GM21423 (cell line): ENCODE results near the gene PTPRD.
"Not testable (repeated sequence)": the region's sequence is repeated elsewhere in the genome, so short reads cannot be mapped to it uniquely, and the experiment has no call there.

Source experiments
- ATAC-seq: cut with Tn5 transposase; IDR thresholded peaks from one replicate; pipeline ENCODE4 v1.9.1; 2021; ENCODE audit warnings: mild to moderate bottlenecking, moderate library complexity; ENCODE audit not compliant: unreplicated experiment

PTPRD gene

DNA sequence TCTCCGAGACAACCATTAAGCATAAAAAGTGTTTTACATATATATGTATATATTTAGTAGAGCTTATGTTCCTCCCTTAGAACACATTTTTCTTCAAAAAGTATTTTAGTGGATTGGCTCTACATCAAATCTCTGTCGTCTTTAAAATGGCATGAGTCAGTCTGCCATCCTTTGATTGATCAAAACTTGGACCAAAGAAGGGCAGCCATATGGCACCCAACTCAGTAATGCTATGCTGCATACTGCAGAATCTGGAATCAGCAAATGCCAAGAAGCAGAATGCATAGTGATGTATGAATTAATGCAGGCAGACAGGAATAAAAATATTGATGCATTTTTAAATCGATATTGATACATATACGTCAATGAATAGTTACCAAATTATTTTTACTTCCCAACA lies 1074.4 kb downstream of the PTPRD start:
- no peak for ATAC-seq

DNA sequence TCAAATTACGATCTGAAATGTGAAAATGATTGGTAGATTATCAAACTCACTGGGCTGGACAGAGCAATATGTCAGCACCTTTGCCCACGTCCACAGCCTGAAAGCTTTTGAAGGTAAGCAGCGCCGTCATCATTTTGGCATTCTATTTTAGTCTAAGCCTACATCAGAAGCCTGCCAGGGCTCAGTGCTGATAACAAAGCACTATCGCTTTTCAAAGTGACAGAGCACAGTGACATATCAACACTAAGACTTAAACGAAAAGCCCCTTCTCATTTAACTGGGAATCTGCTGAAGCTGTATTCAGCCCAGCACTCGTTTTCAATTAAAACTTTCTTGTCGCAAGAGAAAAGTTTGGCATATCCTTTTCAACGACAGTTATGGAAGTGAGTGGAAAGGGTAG lies 1076.3 kb downstream of the PTPRD start:
- ATAC-seq: no peak

GRCh38 chr9:9523476-9524139 lies 1089.2 kb downstream of the PTPRD start:
- ATAC-seq: no peak

GRCh38 chr9:9522406-9522805 lies 1090.4 kb downstream of the PTPRD start:
- no peak for ATAC-seq

DNA sequence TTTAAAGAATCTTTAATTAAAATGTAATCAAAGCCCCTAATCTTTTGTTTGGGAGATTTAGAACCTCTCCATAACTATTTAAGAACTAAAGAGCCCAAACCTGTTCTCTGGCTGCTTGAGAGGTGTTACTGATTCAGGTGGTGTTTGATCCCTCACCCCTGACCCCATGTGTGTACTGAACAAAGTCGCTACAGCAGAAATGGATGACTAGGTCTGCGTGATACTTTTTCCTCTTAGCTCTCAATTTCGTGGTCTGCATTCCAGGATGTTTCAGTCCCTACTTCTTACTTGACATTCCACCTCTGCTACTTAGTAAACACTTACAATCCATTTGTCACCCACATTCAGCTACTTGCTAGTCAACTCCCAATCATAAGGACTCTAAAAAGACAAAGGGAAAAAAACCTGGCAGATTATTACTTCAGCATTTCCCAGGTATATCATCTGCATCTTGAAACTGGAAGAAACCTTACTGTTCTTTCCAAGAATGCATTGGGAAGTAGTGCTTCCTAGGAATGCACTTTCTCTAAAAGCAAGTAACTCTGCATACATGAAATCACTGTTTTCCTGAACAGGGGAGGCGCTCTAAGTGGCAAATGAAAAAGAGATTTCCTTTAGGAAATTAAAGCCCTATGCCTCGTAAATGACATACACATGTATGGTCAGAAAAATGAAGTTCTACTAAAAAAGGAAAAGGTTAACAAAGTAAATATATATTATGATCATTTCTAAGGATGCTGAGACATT lies 1091.6 kb downstream of the PTPRD start:
- no peak for ATAC-seq

- no peak for ATAC-seq
Measured at GRCh38 chr9:9504869-9505268, 1107.9 kb downstream of the PTPRD start.

- ATAC-seq: no peak
Measured at GRCh38 chr9:9499546-9499945, 1113.3 kb downstream of the PTPRD start.

DNA sequence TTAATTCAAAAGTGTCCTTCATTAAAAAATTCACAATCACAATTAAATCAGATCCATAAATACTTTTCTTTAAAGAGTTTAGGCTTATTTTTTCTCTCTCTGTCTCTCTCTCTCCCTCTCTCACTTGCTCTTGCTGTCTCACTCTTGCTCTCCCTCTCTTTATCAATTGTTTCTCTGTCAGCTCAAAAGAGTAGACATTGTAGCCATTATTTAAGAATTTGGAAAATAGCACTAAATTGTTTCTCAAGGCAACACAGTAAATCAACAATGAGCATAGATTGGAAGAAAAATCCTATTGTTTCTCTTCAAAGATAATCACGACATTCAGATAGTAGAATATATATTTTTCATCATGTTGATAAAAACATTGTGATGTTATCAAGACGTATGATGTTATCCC lies 1114.0 kb downstream of the PTPRD start:
- ATAC-seq: no peak

DNA sequence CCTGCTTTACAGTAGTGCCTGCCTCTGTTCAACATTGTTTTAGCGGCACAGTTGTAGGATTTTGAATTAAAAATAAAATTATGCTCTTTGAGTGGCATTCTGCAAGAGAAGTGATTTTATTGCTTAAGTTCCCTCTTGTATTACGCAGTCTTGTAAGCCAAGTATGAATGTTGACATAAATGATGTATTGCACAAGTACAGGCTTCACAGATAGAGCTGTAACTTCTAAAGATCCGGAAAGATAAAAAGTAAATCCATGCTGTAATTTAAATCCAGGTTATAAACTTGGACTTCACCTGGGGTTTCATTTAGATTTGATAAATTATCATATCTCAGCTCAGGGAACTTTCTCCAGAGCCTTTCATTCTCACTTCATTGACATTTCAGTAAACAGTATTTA lies 1114.7 kb downstream of the PTPRD start:
- ATAC-seq: no peak

GRCh38 chr9:9494336-9494735 lies 1118.5 kb downstream of the PTPRD start:
- ATAC-seq: no peak

GRCh38 chr9:9492506-9492905 lies 1120.3 kb downstream of the PTPRD start:
- ATAC-seq: no peak

DNA sequence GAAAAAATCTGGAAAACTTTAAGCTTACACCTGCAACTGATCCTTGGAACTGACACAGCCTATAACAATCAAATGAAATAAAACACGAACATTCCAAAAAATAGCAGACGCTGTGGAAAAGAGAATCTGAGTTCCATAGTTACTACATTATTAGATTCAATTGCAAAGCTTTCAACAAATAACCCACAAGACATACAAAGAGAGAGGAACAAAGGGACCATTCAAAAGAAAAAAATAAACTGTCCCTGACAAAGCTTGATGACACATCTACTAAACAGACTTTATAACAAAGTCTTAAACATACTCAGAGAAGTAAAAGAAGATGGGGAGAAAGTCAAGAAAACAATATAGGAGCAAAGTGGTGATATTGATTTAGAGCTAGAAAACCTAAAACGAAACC lies 1123.6 kb downstream of the PTPRD start:
- ATAC-seq: no peak

DNA sequence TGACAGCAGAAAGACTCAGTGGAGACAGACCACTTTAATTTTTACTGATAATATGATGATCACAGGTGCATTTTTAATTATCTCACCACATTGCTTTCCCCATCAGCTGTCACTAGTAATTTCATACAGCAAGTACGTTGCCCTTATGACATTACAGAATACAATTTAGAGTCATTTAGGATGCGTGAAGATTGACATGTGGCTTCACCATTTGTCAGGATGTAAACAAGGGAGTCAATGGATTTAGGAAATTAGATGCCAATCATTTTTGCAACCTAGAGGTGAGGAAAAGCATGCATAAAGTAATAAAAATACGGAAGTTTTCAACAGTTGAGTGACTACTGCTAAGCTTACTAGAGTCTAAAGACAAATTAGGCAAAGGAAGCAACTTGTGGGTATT lies 1129.6 kb downstream of the PTPRD start:
- no peak for ATAC-seq

DNA sequence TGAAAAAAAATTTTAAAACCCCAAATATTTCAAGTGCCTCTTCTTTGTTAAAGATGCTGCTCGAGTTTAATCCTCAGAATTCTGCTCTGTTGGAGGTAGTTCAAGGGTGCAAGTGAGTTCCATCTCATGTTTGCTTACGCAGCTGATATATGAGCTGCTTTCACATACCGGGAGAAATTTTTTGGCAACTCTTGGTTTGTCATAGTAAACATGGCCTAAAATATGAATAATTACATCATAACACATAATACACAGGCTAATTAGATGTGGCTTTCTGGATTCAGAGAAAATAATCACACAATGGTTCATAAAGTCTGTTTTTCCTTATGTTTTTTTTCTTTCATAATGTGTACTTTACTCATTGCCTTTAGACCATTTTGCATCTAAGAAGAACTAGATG lies 1134.1 kb downstream of the PTPRD start:
- no peak for ATAC-seq

GRCh38 chr9:9469271-9469670 lies 1143.5 kb downstream of the PTPRD start:
- no peak for ATAC-seq

- not testable (repeated sequence) for ATAC-seq
Measured at GRCh38 chr9:9441874-9442273, 1170.9 kb downstream of the PTPRD start.

DNA sequence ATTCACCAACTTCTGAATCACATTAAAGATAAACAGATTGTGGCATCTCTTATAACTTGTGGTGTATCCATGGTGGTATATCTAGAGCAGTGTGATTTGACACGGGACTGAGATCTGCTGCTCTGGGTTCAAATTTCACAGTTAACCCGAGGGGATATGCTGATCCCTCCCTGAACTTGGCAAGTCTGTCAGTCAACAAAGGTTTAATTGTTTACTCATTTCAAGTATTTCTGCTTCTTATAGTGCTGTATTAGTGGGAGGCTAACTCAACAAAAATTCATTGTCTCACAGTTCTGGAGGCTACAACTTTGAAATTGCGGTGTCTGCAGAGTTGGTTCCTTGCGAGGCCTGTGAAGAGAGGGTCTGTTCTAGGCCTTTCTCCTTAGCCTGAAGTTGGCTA lies 1175.2 kb downstream of the PTPRD start:
- no peak for ATAC-seq

DNA sequence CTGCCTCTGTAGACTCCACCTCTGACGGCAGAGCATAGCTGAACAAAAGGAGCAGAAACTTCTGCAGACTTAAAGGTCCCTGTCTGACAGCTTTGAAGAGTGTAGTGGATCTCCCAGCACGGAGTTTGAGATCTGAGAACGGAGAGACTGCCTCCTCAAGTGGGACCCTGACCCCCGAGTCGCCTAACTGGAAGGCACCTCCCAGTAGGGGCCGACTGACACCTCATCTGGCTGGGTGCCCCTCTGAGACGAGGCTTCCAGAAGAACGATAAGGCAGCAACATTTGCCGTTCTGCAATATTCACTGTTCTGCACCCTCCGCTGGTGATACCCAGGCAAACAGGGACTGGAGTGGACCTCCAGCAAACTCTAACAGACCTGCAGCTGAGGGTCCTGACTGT lies 1186.3 kb downstream of the PTPRD start:
- ATAC-seq: not testable (repeated sequence)

DNA sequence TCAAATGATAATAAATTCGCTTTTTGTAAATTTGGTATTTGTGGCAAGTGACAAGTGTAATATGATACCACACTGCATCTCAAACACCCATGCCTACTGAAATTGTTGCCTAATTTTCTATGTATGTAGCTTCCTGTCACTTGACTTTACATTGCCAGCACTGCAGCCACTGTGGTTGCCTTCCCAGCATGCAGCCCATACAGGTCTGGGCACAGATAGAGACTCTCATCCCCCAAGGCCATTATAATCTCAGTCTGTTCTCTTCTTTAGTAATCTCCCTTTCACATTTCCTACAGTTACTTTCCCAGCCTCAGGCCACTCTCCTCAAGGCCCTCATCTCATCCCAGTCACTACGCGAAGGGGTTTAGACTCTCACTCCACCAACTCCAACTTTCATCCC lies 1200.6 kb downstream of the PTPRD start:
- ATAC-seq: no peak

- no peak for ATAC-seq
Measured at GRCh38 chr9:9410736-9411135, 1202.1 kb downstream of the PTPRD start.

DNA sequence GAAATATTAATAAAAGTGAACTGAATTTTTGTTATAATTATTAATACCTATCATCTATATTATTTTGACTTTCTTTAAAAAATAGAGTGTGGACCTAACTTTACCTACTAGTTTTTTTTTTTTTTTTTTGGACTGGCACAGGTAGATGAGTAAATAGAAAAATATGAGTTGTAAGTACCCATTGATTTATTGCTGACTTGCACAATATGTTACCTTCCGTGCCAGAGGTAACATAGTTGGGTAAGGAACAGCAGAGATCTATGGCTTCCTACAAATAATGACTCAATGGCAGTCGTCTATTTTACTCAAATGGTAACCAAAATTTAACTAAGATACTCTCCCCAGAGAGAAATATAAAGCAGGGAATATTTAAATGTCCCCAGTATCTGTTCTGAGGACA lies 1212.8 kb downstream of the PTPRD start:
- no peak for ATAC-seq

- no peak for ATAC-seq
Measured at GRCh38 chr9:9396518-9396917, 1216.3 kb downstream of the PTPRD start.

DNA sequence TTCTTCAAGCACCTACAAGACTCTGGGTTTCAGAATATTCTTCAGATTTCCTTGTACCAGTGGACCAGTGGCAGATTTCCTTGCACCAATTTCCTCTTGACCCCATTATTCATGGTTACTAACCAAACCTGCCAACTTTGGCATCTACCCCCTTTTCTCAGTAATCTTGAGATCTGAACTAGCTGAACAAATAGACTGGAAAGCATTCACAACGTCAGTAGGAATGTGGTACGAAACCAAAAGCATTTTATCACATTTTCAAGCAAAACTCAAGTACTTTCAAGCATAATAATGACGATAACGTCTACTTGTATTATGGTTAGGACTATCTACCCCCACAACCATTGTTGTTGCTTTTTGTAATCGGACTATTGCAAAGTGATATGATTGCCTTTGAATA lies 1217.3 kb downstream of the PTPRD start:
- ATAC-seq: no peak
